Keratinocyte (primary cell): Measurements from ENCODE around the gene USP48. TPM values are rescaled to one million over a fixed set of nuclear protein-coding genes. Genes with fewer than 3 reads are reported as not detected.

Source experiments
- DNase-seq: peaks from one replicate; pipeline ENCODE4 v3.0.0-alpha.2; 2011; ENCODE audit warnings: low read depth, missing footprints, low spot score
- FAIRE-seq: peaks from 2 replicates; lab custom pipeline; 2011; peaks lifted over from hg19 to GRCh38; lab: Jason Lieb, UNC
- H2AFZ ChIP-seq: 2 replicates; pipeline ENCODE4 v1.6.0; 2012; ENCODE audit warnings: low read length, control low read depth, inconsistent platforms; ENCODE audit not compliant: control insufficient read depth
- H3K27ac ChIP-seq: 2 replicates; pipeline ENCODE4 v1.5.1; 2011; ENCODE audit warnings: low read length; ENCODE audit not compliant: control insufficient read depth, insufficient read depth
- H3K27me3 ChIP-seq: 3 replicates; pipeline ENCODE4 v1.6.0; 2011; ENCODE audit warnings: low read length; ENCODE audit not compliant: control insufficient read depth, insufficient read depth; ENCODE audit errors: extremely low read depth
- H3K36me3 ChIP-seq, 2 experiments: 2 replicates in 1 of 2; 3 replicates in 1 of 2; pipeline ENCODE4 v1.5.1; 2011; ENCODE audit warnings: low read length in 2 of 2, mild to moderate bottlenecking in 1 of 2; ENCODE audit not compliant: control insufficient read depth in 2 of 2, insufficient read depth in 2 of 2; ENCODE audit errors: extremely low read depth in 1 of 2
- H3K4me1 ChIP-seq: 3 replicates; pipeline ENCODE4 v1.5.1; 2011; ENCODE audit warnings: low read length; ENCODE audit not compliant: control insufficient read depth, insufficient read depth; ENCODE audit errors: extremely low read depth
- H3K4me2 ChIP-seq: 3 replicates; pipeline ENCODE4 v1.6.0; 2011; ENCODE audit warnings: low read depth, low read length; ENCODE audit not compliant: control insufficient read depth, insufficient read depth; ENCODE audit errors: extremely low read depth
- H3K4me3 ChIP-seq, 3 experiments: fragments of 200-600 bp in 1 of 3; sonication (generic) in 1 of 3; 2 replicates in 2 of 3; 3 replicates in 1 of 3; pipeline ENCODE4 v1.5.1; 2011 to 2016; ENCODE audit warnings: low read length in 3 of 3, mild to moderate bottlenecking in 3 of 3, control low read depth in 2 of 3, inconsistent platforms in 1 of 3, low read depth in 1 of 3, mixed read lengths in 1 of 3, mixed run types in 1 of 3, moderate library complexity in 1 of 3; ENCODE audit not compliant: control insufficient read depth in 2 of 3, insufficient read depth in 2 of 3; ENCODE audit errors: extremely low read depth in 1 of 3
- H3K79me2 ChIP-seq: 2 replicates; pipeline ENCODE4 v1.6.0; 2012; ENCODE audit warnings: low read length; ENCODE audit not compliant: control insufficient read depth, insufficient read depth
- H3K9ac ChIP-seq: 3 replicates; pipeline ENCODE4 v1.6.0; 2011; ENCODE audit warnings: low read length; ENCODE audit not compliant: control insufficient read depth, insufficient read depth; ENCODE audit errors: extremely low read depth
- H3K9me1 ChIP-seq: 3 replicates; pipeline ENCODE4 v1.6.0; 2011; ENCODE audit warnings: low read length; ENCODE audit not compliant: control insufficient read depth, insufficient read depth; ENCODE audit errors: extremely low read depth
- H3K9me3 ChIP-seq: 2 replicates; pipeline ENCODE4 v1.5.1; 2012; ENCODE audit warnings: low read depth, low read length; ENCODE audit not compliant: control insufficient read depth
- H4K20me1 ChIP-seq: 3 replicates; pipeline ENCODE4 v1.6.0; 2011; ENCODE audit warnings: low read length; ENCODE audit not compliant: control insufficient read depth, insufficient read depth; ENCODE audit errors: extremely low read depth
- EZH2 ChIP-seq: IDR thresholded peaks from one replicate; pipeline ENCODE4 v1.6.1; 2012; ENCODE audit warnings: inconsistent platforms, mild to moderate bottlenecking, low read length, moderate library complexity
- dilution Hi-C: fragments of 300-500 bp; cut with MboI; formaldehyde crosslinking; loops from one replicate; pipeline ENCODE4 v1.7.0; 2020; ENCODE audit warnings: low sequenced_read_pairs; ENCODE audit not compliant: extremely low pct_ligation_motif_present
- polyA plus RNA-seq, 5 experiments: library from polyadenylated mRNA; depleted of rRNA in 3 of 5; stranded (reverse) in 3 of 5; stranded (forward) in 1 of 5; unstranded in 1 of 5; fragments of >200 nt; gene quantifications; 1 replicate in 1 of 5; 2 replicates in 3 of 5; 3 replicates in 1 of 5; pipeline versions ENCODE4 v1.2.1 to v1.2.3, GENCODE V29; 2011 to 2012; ENCODE audit warnings: missing spikeins in 2 of 5, low read depth in 1 of 5, low replicate concordance in 1 of 5
- TF ChIP-seq, protein P1 (sequence below), 3 experiments: IDR thresholded peaks in 1 of 3; conservative IDR thresholded peaks in 1 of 3; optimal IDR thresholded peaks in 1 of 3; 2 replicates in 2 of 3; 3 replicates in 1 of 3; pipeline versions ENCODE3 to v1.5.1; 2011; ENCODE audit warnings: low read length in 3 of 3, mild to moderate bottlenecking in 3 of 3, moderate library complexity in 2 of 3, control low read depth in 1 of 3, inconsistent platforms in 1 of 3; ENCODE audit not compliant: insufficient read depth in 2 of 3; ENCODE audit errors: extremely low read depth in 1 of 3

USP48 gene
- polyA plus RNA-seq, 1 donor (not counting 4 experiments of a cell fraction or from before 2014, with no cell fraction given) = 33.0 TPM

- no peak overlapping the region for H3K4me3 ChIP-seq
- H3K27me3 ChIP-seq = no peaks in the 10 kb centered on the region
- no peaks in the 10 kb centered on the region for H3K9me1 ChIP-seq
- H2AFZ ChIP-seq = no peak overlapping the region
- DNase-seq (no peak), FAIRE-seq (no peak)
- H3K9ac ChIP-seq = no peak overlapping the region
- H3K79me2 ChIP-seq = no peaks in the 10 kb centered on the region
- no peaks in the 10 kb centered on the region for H3K4me1 ChIP-seq
- H3K36me3 ChIP-seq = peaks cover 9 to 25% of the 10 kb centered on the region in 2 experiments
- H3K4me2 ChIP-seq = no peak overlapping the region
- no peaks in the 10 kb centered on the region for H4K20me1 ChIP-seq
- dilution Hi-C loops = no loop called here
- H3K9me3 ChIP-seq = no peaks in the 10 kb centered on the region
- no peak for TF ChIP-seq EZH2
- TF ChIP-seq, protein P1, sequence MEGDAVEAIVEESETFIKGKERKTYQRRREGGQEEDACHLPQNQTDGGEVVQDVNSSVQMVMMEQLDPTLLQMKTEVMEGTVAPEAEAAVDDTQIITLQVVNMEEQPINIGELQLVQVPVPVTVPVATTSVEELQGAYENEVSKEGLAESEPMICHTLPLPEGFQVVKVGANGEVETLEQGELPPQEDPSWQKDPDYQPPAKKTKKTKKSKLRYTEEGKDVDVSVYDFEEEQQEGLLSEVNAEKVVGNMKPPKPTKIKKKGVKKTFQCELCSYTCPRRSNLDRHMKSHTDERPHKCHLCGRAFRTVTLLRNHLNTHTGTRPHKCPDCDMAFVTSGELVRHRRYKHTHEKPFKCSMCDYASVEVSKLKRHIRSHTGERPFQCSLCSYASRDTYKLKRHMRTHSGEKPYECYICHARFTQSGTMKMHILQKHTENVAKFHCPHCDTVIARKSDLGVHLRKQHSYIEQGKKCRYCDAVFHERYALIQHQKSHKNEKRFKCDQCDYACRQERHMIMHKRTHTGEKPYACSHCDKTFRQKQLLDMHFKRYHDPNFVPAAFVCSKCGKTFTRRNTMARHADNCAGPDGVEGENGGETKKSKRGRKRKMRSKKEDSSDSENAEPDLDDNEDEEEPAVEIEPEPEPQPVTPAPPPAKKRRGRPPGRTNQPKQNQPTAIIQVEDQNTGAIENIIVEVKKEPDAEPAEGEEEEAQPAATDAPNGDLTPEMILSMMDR (optimal IDR thresholded peaks at IDR 0.05 in 1 of 3, IDR thresholded peaks at IDR 0.05 in 1 of 3, conservative IDR thresholded peaks at IDR 0.05 in 1 of 3; ENCODE audit: extremely low read depth in 1 of 3, insufficient read depth in 2 of 3, low read length in 3 of 3) = no peak
- no peak overlapping the region for H3K27ac ChIP-seq
These were observed 37.8 kb upstream of the USP48 start for GRCh38 chr1:21820597-21821232.

- TF ChIP-seq, protein P1 (optimal IDR thresholded peaks at IDR 0.05 in 1 of 3, IDR thresholded peaks at IDR 0.05 in 1 of 3, conservative IDR thresholded peaks at IDR 0.05 in 1 of 3; ENCODE audit: extremely low read depth in 1 of 3, insufficient read depth in 2 of 3, low read length in 3 of 3) = no peak
- TF ChIP-seq EZH2 = no peak
- H3K9me1 ChIP-seq = no peaks in the 10 kb centered on the region
- H3K9me3 ChIP-seq = no peaks in the 10 kb centered on the region
- H3K4me2 ChIP-seq = no peak overlapping the region
- dilution Hi-C loops = no loop called here
- H2AFZ ChIP-seq = no peak overlapping the region
- FAIRE-seq (no peak), DNase-seq (no peak)
- H3K79me2 ChIP-seq = no peaks in the 10 kb centered on the region
- H3K4me1 ChIP-seq = no peaks in the 10 kb centered on the region
- peaks cover 5% of the 10 kb centered on the region for H3K27me3 ChIP-seq
- H3K36me3 ChIP-seq = peaks cover 2 to 10% of the 10 kb centered on the region in 2 experiments
- H4K20me1 ChIP-seq = no peaks in the 10 kb centered on the region
- H3K4me3 ChIP-seq = no peak overlapping the region
- H3K9ac ChIP-seq = no peak overlapping the region
- H3K27ac ChIP-seq = no peak overlapping the region
These were observed 35.7 kb upstream of the USP48 start for GRCh38 chr1:21818656-21819055.
